Hepatocyte (in vitro differentiated cells): ENCODE measurements around the gene DSCAML1. TPM values are rescaled to one million over a fixed set of nuclear protein-coding genes. Genes with fewer than 3 reads are reported as not detected.

Source experiments
- DNase-seq: peaks from one replicate; pipeline ENCODE4 v3.0.0-alpha.2; 2016; ENCODE audit warnings: low spot score
- H2AFZ ChIP-seq: fragments of 200-600 bp; sonication (generic); 2 replicates; pipeline ENCODE4 v1.6.0; 2016; ENCODE audit warnings: antibody characterized with exemption, mild to moderate bottlenecking
- H3K27ac ChIP-seq: fragments of 200-600 bp; sonication (generic); 2 replicates; pipeline ENCODE4 v1.5.1; 2016; ENCODE audit warnings: mild to moderate bottlenecking
- H3K27me3 ChIP-seq: fragments of 200-600 bp; sonication (generic); 2 replicates; pipeline ENCODE4 v1.6.1; 2016
- H3K36me3 ChIP-seq: fragments of 200-600 bp; sonication (generic); replicated peaks from 2 replicates; pipeline ENCODE4 v1.5.1; 2016; ENCODE audit warnings: low read depth; ENCODE audit not compliant: insufficient read depth
- H3K4me1 ChIP-seq: fragments of 200-600 bp; sonication (generic); 2 replicates; pipeline ENCODE4 v1.5.1; 2016; ENCODE audit warnings: mild to moderate bottlenecking, moderate library complexity; ENCODE audit not compliant: insufficient read depth
- H3K4me2 ChIP-seq: fragments of 200-600 bp; sonication (generic); 2 replicates; pipeline ENCODE4 v1.6.0; 2016
- H3K4me3 ChIP-seq: fragments of 200-600 bp; sonication (generic); 2 replicates; pipeline ENCODE4 v1.5.1; 2016; ENCODE audit warnings: mild to moderate bottlenecking
- H3K79me2 ChIP-seq: fragments of 200-600 bp; sonication (generic); 2 replicates; pipeline ENCODE4 v1.6.0; 2017; ENCODE audit warnings: mild to moderate bottlenecking
- H3K9me2 ChIP-seq: fragments of 200-600 bp; sonication (generic); replicated peaks from 2 replicates; pipeline ENCODE4 v1.6.0; 2017; ENCODE audit warnings: mild to moderate bottlenecking; ENCODE audit not compliant: insufficient read depth
- H3K9me3 ChIP-seq: fragments of 200-600 bp; sonication (generic); 2 replicates; pipeline ENCODE4 v1.5.1; 2016; ENCODE audit warnings: low read depth, mild to moderate bottlenecking
- H4K20me1 ChIP-seq: fragments of 200-600 bp; sonication (generic); 2 replicates; pipeline ENCODE4 v1.6.0; 2016; ENCODE audit warnings: mild to moderate bottlenecking; ENCODE audit not compliant: insufficient read depth, poor library complexity, severe bottlenecking
- EZH2 ChIP-seq: fragments of 200-600 bp; sonication (generic); IDR thresholded peaks from 2 replicates; pipeline ENCODE4 v1.6.1; 2016; ENCODE audit warnings: antibody characterized with exemption, mild to moderate bottlenecking, borderline replicate concordance
- EZH2phosphoT487 ChIP-seq: fragments of 200-600 bp; sonication (generic); IDR thresholded peaks from one replicate; pipeline ENCODE4 v1.6.1; 2018; ENCODE audit warnings: antibody characterized with exemption, mild to moderate bottlenecking, low read depth, moderate library complexity; ENCODE audit not compliant: unreplicated experiment, severe bottlenecking
- WGBS: methylation state at CpG from one replicate; pipeline ENCODE4 v1.1.6; 2016; ENCODE audit warnings: low lambda C conversion rate; ENCODE audit errors: missing lambda C conversion rate; 5-methylcytosine and 5-hydroxymethylcytosine counted together
- polyA plus RNA-seq: library from polyadenylated mRNA; unstranded; fragments of >200 nt; fragmentation: Nextera tagmentation; extraction: Ambion mirVana; gene quantifications from 2 replicates; pipeline ENCODE4 v1.2.1, GENCODE V29; 2016
- total RNA-seq: library from RNA; depleted of rRNA; stranded (reverse); fragments of >200 nt; gene quantifications from 2 replicates; pipeline ENCODE4 v1.2.3, GENCODE V29; 2014
- TF ChIP-seq, protein P1 (sequence below): fragments of 200-600 bp; sonication (generic); IDR thresholded peaks from 2 replicates; pipeline ENCODE4 v1.5.1; 2016; ENCODE audit warnings: antibody characterized with exemption, mild to moderate bottlenecking; ENCODE audit not compliant: poor library complexity

Gene DSCAML1
- total and polyA plus RNA-seq, 2 experiments from 2014 or later, result 0.46 to 2.6 TPM

DNA sequence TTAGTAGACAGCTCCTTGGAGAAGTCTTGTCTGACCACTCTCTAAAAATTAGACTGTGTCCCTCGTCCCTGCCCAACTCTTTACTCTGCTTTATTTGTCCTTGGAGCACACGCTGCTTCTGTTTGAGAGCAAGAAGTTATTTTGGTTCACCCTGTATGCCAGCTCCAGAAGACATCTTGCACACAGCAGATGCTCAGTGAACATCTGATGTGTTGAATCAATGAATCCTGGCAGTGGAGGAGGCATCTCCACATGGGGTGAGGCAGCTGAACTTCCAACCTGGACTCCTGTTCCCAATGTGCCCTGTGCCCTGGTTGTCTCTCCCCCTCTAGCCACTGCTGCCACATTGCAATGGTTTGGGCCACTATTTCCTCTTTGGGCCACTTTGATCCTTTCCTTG lies 255.8 kb downstream of the DSCAML1 start:
- DNase-seq, result no peak
- H3K9me2 ChIP-seq, result no peaks in the 10 kb centered on the region
- H3K4me2 ChIP-seq, result no peak overlapping the region
- H3K27ac ChIP-seq, result no peak overlapping the region
- H2AFZ ChIP-seq, result no peak overlapping the region
- H3K79me2 ChIP-seq, result no peaks in the 10 kb centered on the region
- peaks cover 8% of the 10 kb centered on the region for H3K4me1 ChIP-seq
- no peaks in the 10 kb centered on the region for H4K20me1 ChIP-seq
- TF ChIP-seq EZH2, result no peak
- TF ChIP-seq, protein P1, sequence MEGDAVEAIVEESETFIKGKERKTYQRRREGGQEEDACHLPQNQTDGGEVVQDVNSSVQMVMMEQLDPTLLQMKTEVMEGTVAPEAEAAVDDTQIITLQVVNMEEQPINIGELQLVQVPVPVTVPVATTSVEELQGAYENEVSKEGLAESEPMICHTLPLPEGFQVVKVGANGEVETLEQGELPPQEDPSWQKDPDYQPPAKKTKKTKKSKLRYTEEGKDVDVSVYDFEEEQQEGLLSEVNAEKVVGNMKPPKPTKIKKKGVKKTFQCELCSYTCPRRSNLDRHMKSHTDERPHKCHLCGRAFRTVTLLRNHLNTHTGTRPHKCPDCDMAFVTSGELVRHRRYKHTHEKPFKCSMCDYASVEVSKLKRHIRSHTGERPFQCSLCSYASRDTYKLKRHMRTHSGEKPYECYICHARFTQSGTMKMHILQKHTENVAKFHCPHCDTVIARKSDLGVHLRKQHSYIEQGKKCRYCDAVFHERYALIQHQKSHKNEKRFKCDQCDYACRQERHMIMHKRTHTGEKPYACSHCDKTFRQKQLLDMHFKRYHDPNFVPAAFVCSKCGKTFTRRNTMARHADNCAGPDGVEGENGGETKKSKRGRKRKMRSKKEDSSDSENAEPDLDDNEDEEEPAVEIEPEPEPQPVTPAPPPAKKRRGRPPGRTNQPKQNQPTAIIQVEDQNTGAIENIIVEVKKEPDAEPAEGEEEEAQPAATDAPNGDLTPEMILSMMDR, result no peak
- no peak for TF ChIP-seq EZH2phosphoT487
- no peaks in the 10 kb centered on the region for H3K27me3 ChIP-seq
- H3K4me3 ChIP-seq, result no peak overlapping the region
- WGBS, result 88% methylated on average over 2 of the region's 2 CpGs
- no peaks in the 10 kb centered on the region for H3K9me3 ChIP-seq
- no peaks in the 10 kb centered on the region for H3K36me3 ChIP-seq

DNA sequence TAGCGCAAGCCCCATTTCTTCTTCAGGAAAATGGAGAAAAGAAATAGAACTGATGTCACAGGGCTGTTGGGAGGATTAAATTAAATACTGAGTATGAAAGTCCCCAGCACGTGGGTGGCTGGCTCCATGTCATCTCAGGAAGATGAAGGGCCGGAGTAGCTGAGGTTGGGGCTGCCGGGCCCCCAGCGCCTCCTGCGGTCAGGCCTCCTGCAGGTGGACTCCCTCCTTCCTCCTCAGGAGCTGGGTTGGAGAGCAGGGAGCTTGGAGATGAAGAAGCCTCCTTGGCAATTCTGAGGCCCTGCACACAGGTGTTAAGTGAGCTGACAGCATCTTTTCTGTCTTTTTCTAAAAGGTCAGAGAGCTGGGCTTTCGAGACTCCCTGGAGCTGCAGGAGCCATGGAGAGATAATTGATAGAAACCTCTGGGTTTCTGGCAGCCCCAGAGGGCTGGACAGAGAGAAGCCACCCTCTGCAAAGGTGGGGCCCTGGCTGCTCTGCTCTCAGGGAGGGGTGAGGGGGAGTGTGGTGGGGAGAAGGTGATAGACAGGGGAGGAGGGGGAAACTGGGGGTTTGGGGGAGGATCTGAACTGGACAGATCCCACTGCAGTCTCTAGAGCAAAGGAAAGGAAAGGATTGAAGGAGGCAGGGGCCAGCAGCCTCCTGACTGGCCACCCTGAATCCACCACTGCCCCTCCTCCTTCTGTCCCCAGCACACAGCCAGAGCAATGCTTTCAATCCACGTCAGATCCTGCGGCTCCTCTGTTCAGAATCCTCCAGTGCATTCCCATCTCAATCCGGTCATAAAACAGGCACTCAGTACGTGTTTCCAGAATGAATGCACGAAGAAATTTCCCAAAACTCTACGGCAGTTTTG lies 258.5 kb downstream of the DSCAML1 start:
- WGBS, result 52% methylated on average over 13 of the region's 13 CpGs
- Histone ChIP-seq H3K9me3 (no peaks in the 10 kb centered on the region), H3K36me3 (no peaks in the 10 kb centered on the region), H3K9me2 (no peaks in the 10 kb centered on the region), H4K20me1 (no peaks in the 10 kb centered on the region), H3K4me2 (no peak overlapping the region), H2AFZ (no peak overlapping the region), H3K4me3 (no peak overlapping the region), H3K4me1 (peaks cover 3% of the 10 kb centered on the region), H3K79me2 (no peaks in the 10 kb centered on the region), H3K27me3 (no peaks in the 10 kb centered on the region), H3K27ac (peak overlapping the region; percentile 37)
- TF ChIP-seq EZH2phosphoT487 (no peak), EZH2 (no peak)
- TF ChIP-seq, protein P1, result no peak
- DNase-seq, result peak; percentile 67

DNA sequence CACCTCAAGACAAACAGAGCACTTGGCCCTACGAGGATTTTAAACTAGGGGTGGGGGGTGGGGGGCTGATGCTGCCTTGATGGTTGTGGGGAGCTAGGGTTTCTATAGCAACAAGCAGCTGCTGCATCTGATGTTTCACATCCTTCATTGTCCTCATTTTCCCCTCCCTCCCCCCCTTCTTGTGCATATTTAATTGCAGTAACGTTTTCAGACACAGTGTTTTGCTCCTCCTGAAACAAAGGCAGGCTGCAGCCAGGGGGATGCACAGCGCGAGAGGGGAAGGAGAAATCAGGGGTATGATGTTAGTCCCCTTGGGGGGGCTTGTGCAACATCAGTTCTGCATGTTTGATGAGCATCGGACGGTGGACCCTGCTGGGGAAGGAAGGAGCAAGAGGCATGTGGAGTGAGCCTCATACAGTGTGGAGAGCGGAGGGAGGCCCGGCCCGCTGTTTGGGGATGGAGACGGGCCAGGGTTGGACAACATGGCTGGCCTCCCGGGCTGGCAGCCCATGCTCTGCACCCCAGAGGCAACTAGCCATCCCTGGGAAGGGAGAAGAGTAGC lies 261.1 kb downstream of the DSCAML1 start:
- TF ChIP-seq, protein P1, result no peak
- TF ChIP-seq EZH2, result no peak
- no peak for TF ChIP-seq EZH2phosphoT487
- Histone ChIP-seq H3K27ac (no peak overlapping the region), H3K4me3 (no peak overlapping the region), H3K36me3 (no peaks in the 10 kb centered on the region), H3K9me3 (no peaks in the 10 kb centered on the region), H3K4me2 (no peak overlapping the region), H3K9me2 (no peaks in the 10 kb centered on the region), H4K20me1 (no peaks in the 10 kb centered on the region), H2AFZ (no peak overlapping the region), H3K79me2 (no peaks in the 10 kb centered on the region), H3K4me1 (peaks cover 3% of the 10 kb centered on the region), H3K27me3 (no peaks in the 10 kb centered on the region)
- DNase-seq, result no peak
- 80% methylated on average over 10 of the region's 11 CpGs for WGBS
